Measurements from ENCODE around the gene TACC2. TPM values are rescaled to one million over a fixed set of nuclear protein-coding genes. Genes with fewer than 3 reads are reported as not detected.
"Not testable (repeated sequence)": the region's sequence is repeated elsewhere in the genome, so short reads cannot be mapped to it uniquely, and the experiment has no call there.

The TACC2 gene
- total RNA-seq, 1 donor from 2014 or later = 37.6 TPM

GRCh38 chr10:121978511-121978910 is 10.5 kb upstream of the TACC2 start:
- Histone ChIP-seq H3K4me1 (ENCODE audit: control insufficient read depth in 3 of 3, insufficient read depth in 3 of 3, low read length in 3 of 3) (peaks cover 10 to 12% (median 10%) of the 10 kb centered on the region in 3 donors), H3K27me3 (ENCODE audit: control insufficient read depth in 3 of 3, insufficient read depth in 3 of 3, low read length in 3 of 3) (no peaks in the 10 kb centered on the region), H3K36me3 (ENCODE audit: control insufficient read depth in 3 of 3, insufficient read depth in 3 of 3, low read length in 3 of 3) (no peaks in the 10 kb centered on the region), H3K9me3 (ENCODE audit: control insufficient read depth in 3 of 3, low read length in 3 of 3) (no peaks in the 10 kb centered on the region), H3K9ac (ENCODE audit: low read depth in 1 of 3, low read length in 3 of 3) (no peak overlapping the region), H3K4me3 (ENCODE audit: low read length in 3 of 3) (no peak overlapping the region), H3K27ac (ENCODE audit: low read depth, low read length) (no peak overlapping the region)

GRCh38 chr10:121981346-121981745 is 7.6 kb upstream of the TACC2 start:
- Histone ChIP-seq H3K4me3 (ENCODE audit: low read length in 3 of 3) (no peak overlapping the region), H3K9ac (ENCODE audit: low read depth in 1 of 3, low read length in 3 of 3) (no peak overlapping the region), H3K27ac (ENCODE audit: low read depth, low read length) (no peak overlapping the region), H3K36me3 (ENCODE audit: control insufficient read depth in 3 of 3, insufficient read depth in 3 of 3, low read length in 3 of 3) (no peaks in the 10 kb centered on the region), H3K27me3 (ENCODE audit: control insufficient read depth in 3 of 3, insufficient read depth in 3 of 3, low read length in 3 of 3) (no peaks in the 10 kb centered on the region), H3K9me3 (ENCODE audit: control insufficient read depth in 3 of 3, low read length in 3 of 3) (peaks cover 4 to 6% (median 5%) of the 10 kb centered on the region in 3 donors), H3K4me1 (ENCODE audit: control insufficient read depth in 3 of 3, insufficient read depth in 3 of 3, low read length in 3 of 3) (no peaks in the 10 kb centered on the region)

GRCh38 chr10:121983852-121984251 is 5.1 kb upstream of the TACC2 start:
- Histone ChIP-seq H3K9me3 (ENCODE audit: control insufficient read depth in 3 of 3, low read length in 3 of 3) (peaks cover 4 to 6% (median 5%) of the 10 kb centered on the region in 3 donors), H3K36me3 (ENCODE audit: control insufficient read depth in 3 of 3, insufficient read depth in 3 of 3, low read length in 3 of 3) (no peaks in the 10 kb centered on the region), H3K27me3 (ENCODE audit: control insufficient read depth in 3 of 3, insufficient read depth in 3 of 3, low read length in 3 of 3) (no peaks in the 10 kb centered on the region), H3K9ac (ENCODE audit: low read depth in 1 of 3, low read length in 3 of 3) (no peak overlapping the region), H3K27ac (ENCODE audit: low read depth, low read length) (no peak overlapping the region), H3K4me3 (ENCODE audit: low read length in 3 of 3) (no peak overlapping the region), H3K4me1 (ENCODE audit: control insufficient read depth in 3 of 3, insufficient read depth in 3 of 3, low read length in 3 of 3) (peaks cover 0 to 11% (median 10%) of the 10 kb centered on the region in 3 donors)

GRCh38 chr10:121984463-121984862 is 4.5 kb upstream of the TACC2 start:
- Histone ChIP-seq H3K4me3 (ENCODE audit: low read length in 3 of 3) (peak overlapping the region in 1 of 3 donors; percentile 24), H3K36me3 (ENCODE audit: control insufficient read depth in 3 of 3, insufficient read depth in 3 of 3, low read length in 3 of 3) (no peaks in the 10 kb centered on the region), H3K9ac (ENCODE audit: low read depth in 1 of 3, low read length in 3 of 3) (no peak overlapping the region), H3K9me3 (ENCODE audit: control insufficient read depth in 3 of 3, low read length in 3 of 3) (peaks cover 4 to 6% (median 5%) of the 10 kb centered on the region in 3 donors), H3K4me1 (ENCODE audit: control insufficient read depth in 3 of 3, insufficient read depth in 3 of 3, low read length in 3 of 3) (peaks cover 0 to 15% (median 13%) of the 10 kb centered on the region in 3 donors), H3K27me3 (ENCODE audit: control insufficient read depth in 3 of 3, insufficient read depth in 3 of 3, low read length in 3 of 3) (no peaks in the 10 kb centered on the region), H3K27ac (ENCODE audit: low read depth, low read length) (no peak overlapping the region)

GRCh38 chr10:121990015-121990677 is 1.2 kb downstream of the TACC2 start:
- Histone ChIP-seq H3K9me3 (ENCODE audit: control insufficient read depth in 3 of 3, low read length in 3 of 3) (no peaks in the 10 kb centered on the region), H3K4me3 (ENCODE audit: low read length in 3 of 3) (no peak overlapping the region), H3K27ac (ENCODE audit: low read depth, low read length) (peak overlapping the region; percentile 39), H3K4me1 (ENCODE audit: control insufficient read depth in 3 of 3, insufficient read depth in 3 of 3, low read length in 3 of 3) (peaks cover 8 to 27% (median 21%) of the 10 kb centered on the region in 3 donors), H3K36me3 (ENCODE audit: control insufficient read depth in 3 of 3, insufficient read depth in 3 of 3, low read length in 3 of 3) (no peaks in the 10 kb centered on the region), H3K27me3 (ENCODE audit: control insufficient read depth in 3 of 3, insufficient read depth in 3 of 3, low read length in 3 of 3) (no peaks in the 10 kb centered on the region), H3K9ac (ENCODE audit: low read depth in 1 of 3, low read length in 3 of 3) (no peak overlapping the region)

- not testable (repeated sequence) for H3K27ac ChIP-seq (ENCODE audit: low read depth, low read length); H3K36me3 ChIP-seq (ENCODE audit: control insufficient read depth in 3 of 3, insufficient read depth in 3 of 3, low read length in 3 of 3); H3K9ac ChIP-seq (ENCODE audit: low read depth in 1 of 3, low read length in 3 of 3); H3K27me3 ChIP-seq (ENCODE audit: control insufficient read depth in 3 of 3, insufficient read depth in 3 of 3, low read length in 3 of 3); H3K4me3 ChIP-seq (ENCODE audit: low read length in 3 of 3); H3K9me3 ChIP-seq (ENCODE audit: control insufficient read depth in 3 of 3, low read length in 3 of 3)
- H3K4me1 ChIP-seq (ENCODE audit: control insufficient read depth in 3 of 3, insufficient read depth in 3 of 3, low read length in 3 of 3) = peaks cover 15 to 35% (median 28%) of the 10 kb centered on the region in 3 donors
These were observed 2.8 kb downstream of the TACC2 start for GRCh38 chr10:121991727-121992126.

- Histone ChIP-seq H3K4me1 (ENCODE audit: control insufficient read depth in 3 of 3, insufficient read depth in 3 of 3, low read length in 3 of 3) (peaks cover 35 to 42% (median 40%) of the 10 kb centered on the region in 3 donors), H3K4me3 (ENCODE audit: low read length in 3 of 3) (peak overlapping the region; percentile 62 to 88 (median 78)), H3K9me3 (ENCODE audit: control insufficient read depth in 3 of 3, low read length in 3 of 3) (no peaks in the 10 kb centered on the region), H3K27me3 (ENCODE audit: control insufficient read depth in 3 of 3, insufficient read depth in 3 of 3, low read length in 3 of 3) (no peaks in the 10 kb centered on the region), H3K9ac (ENCODE audit: low read depth in 1 of 3, low read length in 3 of 3) (peak overlapping the region; percentile 74 to 93 (median 92)), H3K27ac (ENCODE audit: low read depth, low read length) (peak overlapping the region; percentile 94), H3K36me3 (ENCODE audit: control insufficient read depth in 3 of 3, insufficient read depth in 3 of 3, low read length in 3 of 3) (no peaks in the 10 kb centered on the region)
These were observed 5.5 kb downstream of the TACC2 start for GRCh38 chr10:121994429-121994941.

GRCh38 chr10:121998462-121998861 is 9.5 kb downstream of the TACC2 start:
- peak overlapping the region; percentile 22 to 67 (median 33) for H3K4me3 ChIP-seq (ENCODE audit: low read length in 3 of 3)
- H3K4me1 ChIP-seq (ENCODE audit: control insufficient read depth in 3 of 3, insufficient read depth in 3 of 3, low read length in 3 of 3) = peaks cover 40 to 50% (median 48%) of the 10 kb centered on the region in 3 donors
- peak overlapping the region; percentile 94 for H3K27ac ChIP-seq (ENCODE audit: low read depth, low read length)
- peaks cover 4 to 11% (median 5%) of the 10 kb centered on the region in 3 donors for H3K36me3 ChIP-seq (ENCODE audit: control insufficient read depth in 3 of 3, insufficient read depth in 3 of 3, low read length in 3 of 3)
- no peaks in the 10 kb centered on the region for H3K27me3 ChIP-seq (ENCODE audit: control insufficient read depth in 3 of 3, insufficient read depth in 3 of 3, low read length in 3 of 3)
- H3K9ac ChIP-seq (ENCODE audit: low read depth in 1 of 3, low read length in 3 of 3) = peak overlapping the region; percentile 46 to 93 (median 71)
- no peaks in the 10 kb centered on the region for H3K9me3 ChIP-seq (ENCODE audit: control insufficient read depth in 3 of 3, low read length in 3 of 3)

- Histone ChIP-seq H3K27ac (ENCODE audit: low read depth, low read length) (peak overlapping the region; percentile 94), H3K27me3 (ENCODE audit: control insufficient read depth in 3 of 3, insufficient read depth in 3 of 3, low read length in 3 of 3) (no peaks in the 10 kb centered on the region), H3K4me3 (ENCODE audit: low read length in 3 of 3) (peak overlapping the region in 1 of 3 donors; percentile 19), H3K9ac (ENCODE audit: low read depth in 1 of 3, low read length in 3 of 3) (peak overlapping the region in 2 of 3 donors; percentile 46 to 93), H3K4me1 (ENCODE audit: control insufficient read depth in 3 of 3, insufficient read depth in 3 of 3, low read length in 3 of 3) (peaks cover 32 to 42% (median 40%) of the 10 kb centered on the region in 3 donors), H3K36me3 (ENCODE audit: control insufficient read depth in 3 of 3, insufficient read depth in 3 of 3, low read length in 3 of 3) (peaks cover 4 to 11% (median 5%) of the 10 kb centered on the region in 3 donors), H3K9me3 (ENCODE audit: control insufficient read depth in 3 of 3, low read length in 3 of 3) (no peaks in the 10 kb centered on the region)
These were observed 10.3 kb downstream of the TACC2 start for GRCh38 chr10:121999301-121999700.

- Histone ChIP-seq H3K9me3 (ENCODE audit: control insufficient read depth in 3 of 3, low read length in 3 of 3) (no peaks in the 10 kb centered on the region), H3K27ac (ENCODE audit: low read depth, low read length) (peak overlapping the region; percentile 94), H3K9ac (ENCODE audit: low read depth in 1 of 3, low read length in 3 of 3) (no peak overlapping the region), H3K36me3 (ENCODE audit: control insufficient read depth in 3 of 3, insufficient read depth in 3 of 3, low read length in 3 of 3) (peaks cover 4 to 11% (median 5%) of the 10 kb centered on the region in 3 donors), H3K4me1 (ENCODE audit: control insufficient read depth in 3 of 3, insufficient read depth in 3 of 3, low read length in 3 of 3) (peaks cover 26 to 33% (median 31%) of the 10 kb centered on the region in 3 donors), H3K4me3 (ENCODE audit: low read length in 3 of 3) (no peak overlapping the region), H3K27me3 (ENCODE audit: control insufficient read depth in 3 of 3, insufficient read depth in 3 of 3, low read length in 3 of 3) (no peaks in the 10 kb centered on the region)
These were observed 12.7 kb downstream of the TACC2 start for GRCh38 chr10:122001698-122002097.
